IMR-90 (cell line): ENCODE results near the gene CAMKMT. TPM values are rescaled to one million over a fixed set of nuclear protein-coding genes. Genes with fewer than 3 reads are reported as not detected.

Experiments
- ATAC-seq: fragments of 200-7000 bp; cut with Tn5 transposase; 2 replicates; pipeline ENCODE4 v1.9.1; 2020; ENCODE audit warnings: low read depth, mild to moderate bottlenecking, moderate library complexity
- BruUV-seq: library from RNA; stranded (reverse); fragments of 400-500 nt; replicated peaks from 2 replicates; lab custom pipeline; 2021; lab: Mats Ljungman, UMichigan
- CTCF ChIA-PET: fragments of 300-600 bp; formaldehyde crosslinking; extraction: SDS; loops from one replicate; lab custom pipeline; 2021; ENCODE audit warnings: antibody characterized with exemption; lab: Yijun Ruan, JAX
- POLR2A ChIA-PET: fragments of 300-600 bp; sonication (Branson Sonifier 250); formaldehyde crosslinking; loops from one replicate; lab custom pipeline; 2022; ENCODE audit warnings: antibody characterized with exemption; ENCODE audit not compliant: unreplicated experiment; lab: Charles Lee
- DNase-seq: peaks from one replicate; pipeline ENCODE4 v3.0.0; 2013
- H2AFZ ChIP-seq: replicated peaks from 2 replicates; pipeline ENCODE3; 2013; ENCODE audit warnings: low read length, mild to moderate bottlenecking; ENCODE audit not compliant: poor library complexity
- H2AK5ac ChIP-seq: 2 replicates; pipeline ENCODE4 v1.6.1; 2013; ENCODE audit warnings: low read depth, low read length, inconsistent platforms
- H2AK9ac ChIP-seq: replicated peaks from 2 replicates; pipeline ENCODE3; 2013; ENCODE audit warnings: mild to moderate bottlenecking, low read depth, low read length, moderate library complexity; ENCODE audit not compliant: poor library complexity
- H2BK120ac ChIP-seq: 2 replicates; pipeline ENCODE4 v1.6.1; 2013; ENCODE audit warnings: low read depth, low read length, inconsistent platforms
- H2BK15ac ChIP-seq: 3 replicates; pipeline ENCODE4 v1.6.1; 2013; ENCODE audit warnings: low read depth, low read length, inconsistent platforms
- H2BK20ac ChIP-seq: 2 replicates; pipeline ENCODE4 v1.6.1; 2013; ENCODE audit warnings: low read depth, mild to moderate bottlenecking, inconsistent platforms, low read length, moderate library complexity
- H2BK5ac ChIP-seq: 2 replicates; pipeline ENCODE4 v1.6.1; 2013; ENCODE audit warnings: mild to moderate bottlenecking, low read depth, low read length, inconsistent platforms; ENCODE audit not compliant: poor library complexity, severe bottlenecking
- H3K14ac ChIP-seq: replicated peaks from 2 replicates; pipeline ENCODE4 v1.6.1; 2013; ENCODE audit warnings: low read depth, low read length, inconsistent platforms
- H3K18ac ChIP-seq: 2 replicates; pipeline ENCODE4 v1.6.1; 2013; ENCODE audit warnings: low read depth, low read length, control low read depth
- H3K23ac ChIP-seq: 2 replicates; pipeline ENCODE4 v1.6.1; 2013; ENCODE audit warnings: low read depth, low read length, inconsistent platforms
- H3K27ac ChIP-seq: 2 replicates; pipeline ENCODE4 v1.5.1; 2013; ENCODE audit warnings: mild to moderate bottlenecking, control low read depth, low read length; ENCODE audit not compliant: insufficient read depth
- H3K27me3 ChIP-seq: 2 replicates; pipeline ENCODE4 v1.6.1; 2013; ENCODE audit warnings: low read length; ENCODE audit not compliant: control insufficient read depth, insufficient read depth
- H3K36me3 ChIP-seq: 2 replicates; pipeline ENCODE4 v1.6.1; 2013; ENCODE audit warnings: low read length, mixed read lengths; ENCODE audit not compliant: control insufficient read depth, insufficient read depth
- H3K4ac ChIP-seq: 2 replicates; pipeline ENCODE4 v1.6.1; 2013; ENCODE audit warnings: low read depth, low read length, inconsistent platforms
- H3K4me1 ChIP-seq: 2 replicates; pipeline ENCODE4 v1.6.1; 2013; ENCODE audit warnings: low read length, mixed read lengths; ENCODE audit not compliant: control insufficient read depth, insufficient read depth
- H3K4me2 ChIP-seq: 2 replicates; pipeline ENCODE4 v1.6.1; 2013; ENCODE audit warnings: low read depth, mild to moderate bottlenecking, control low read depth, low read length, moderate library complexity
- H3K4me3 ChIP-seq: 2 replicates; pipeline ENCODE4 v1.5.1; 2013; ENCODE audit warnings: low read depth, mild to moderate bottlenecking, control low read depth, low read length, moderate library complexity; ENCODE audit not compliant: insufficient read depth
- H3K56ac ChIP-seq: 2 replicates; pipeline ENCODE4 v1.6.1; 2013; ENCODE audit warnings: low read length, inconsistent platforms; ENCODE audit not compliant: insufficient read depth; ENCODE audit errors: extremely low read depth
- H3K79me1 ChIP-seq, 2 experiments: 2 replicates each; pipeline ENCODE4 v1.6.1; 2013; ENCODE audit warnings: low read length in 2 of 2, inconsistent platforms in 1 of 2, low read depth in 1 of 2
- H3K9ac ChIP-seq: 2 replicates; pipeline ENCODE4 v1.6.1; 2013; ENCODE audit warnings: low read depth, low read length, control low read depth
- H3K9me1 ChIP-seq: 2 replicates; pipeline ENCODE4 v1.6.1; 2013; ENCODE audit warnings: low read length, inconsistent platforms; ENCODE audit not compliant: insufficient read depth
- H3K9me3 ChIP-seq: 2 replicates; pipeline ENCODE4 v1.6.1; 2013; ENCODE audit warnings: low read length; ENCODE audit not compliant: control insufficient read depth, insufficient read depth
- H4K20me1 ChIP-seq: 2 replicates; pipeline ENCODE4 v1.6.1; 2013; ENCODE audit warnings: low read length, inconsistent platforms; ENCODE audit not compliant: insufficient read depth
- H4K5ac ChIP-seq: 2 replicates; pipeline ENCODE4 v1.6.1; 2013; ENCODE audit warnings: mild to moderate bottlenecking, low read depth, low read length, control low read depth
- H4K8ac ChIP-seq, 2 experiments: 2 replicates each; pipeline ENCODE4 v1.6.1; 2013; ENCODE audit warnings: low read depth in 2 of 2, low read length in 2 of 2, control low read depth in 1 of 2, inconsistent platforms in 1 of 2
- H4K91ac ChIP-seq: 2 replicates; pipeline ENCODE4 v1.6.1; 2013; ENCODE audit warnings: low read depth, low read length, inconsistent platforms; ENCODE audit not compliant: insufficient read depth
- CHD1 ChIP-seq: IDR thresholded peaks from 2 replicates; pipeline ENCODE4 v1.6.1; 2012; ENCODE audit warnings: low read depth, low read length, improper control_type of control experiment
- FOS ChIP-seq: fragments of 150-350 bp; IDR thresholded peaks from 2 replicates; pipeline ENCODE4 v1.6.1; 2016; ENCODE audit warnings: low read depth, low read length
- MAZ ChIP-seq: IDR thresholded peaks from 2 replicates; pipeline ENCODE4 v1.6.1; 2012; ENCODE audit warnings: low read depth, mild to moderate bottlenecking, low read length, improper control_type of control experiment, moderate library complexity, borderline replicate concordance
- MXI1 ChIP-seq: IDR thresholded peaks from 2 replicates; pipeline ENCODE4 v1.6.1; 2012; ENCODE audit warnings: low read depth, mild to moderate bottlenecking, low read length, moderate library complexity, borderline replicate concordance
- POLR2A ChIP-seq: IDR thresholded peaks from 2 replicates; pipeline ENCODE4 v1.6.1; 2012; ENCODE audit warnings: mild to moderate bottlenecking, low read depth, low read length
- RAD21 ChIP-seq: IDR thresholded peaks from 2 replicates; pipeline ENCODE4 v1.6.1; 2012; ENCODE audit warnings: low read length, improper control_type of control experiment
- SMC3 ChIP-seq: fragments of 150-350 bp; IDR thresholded peaks from 2 replicates; pipeline ENCODE4 v1.6.1; 2016; ENCODE audit warnings: low read depth, mild to moderate bottlenecking, antibody characterized with exemption, low read length, moderate library complexity
- WGBS, 2 experiments: methylation state at CpG; one replicate each; pipeline versions ENCODE4 v1.1.5 to v1.1.7; 2013; ENCODE audit warnings: missing lambda C conversion rate in 2 of 2; ENCODE audit not compliant: insufficient read length in 1 of 2; ENCODE audit errors: extremely low coverage in 2 of 2; 5-methylcytosine and 5-hydroxymethylcytosine counted together
- dilution Hi-C: fragments of 300-500 bp; cut with HindIII; formaldehyde crosslinking; loops from one replicate; pipeline ENCODE4 v1.14.3; 2018; ENCODE audit warnings: low sequenced_read_pairs; ENCODE audit not compliant: unreplicated experiment
- in situ Hi-C: fragments of 300-500 bp; cut with MboI; formaldehyde crosslinking; loops from 3 replicates; pipeline ENCODE4 v1.14.3; 2019; ENCODE audit warnings: low sequenced_read_pairs, inconsistent platforms, mixed read lengths
- intact Hi-C: fragments of 100-400 bp; cut with micrococcal nuclease; formaldehyde crosslinking; loops from 2 replicates; pipeline ENCODE4 v1.10.0; 2022
- polyA plus RNA-seq, 3 experiments: library from polyadenylated mRNA; depleted of rRNA; stranded (reverse); fragments of >200 nt; gene quantifications; 2 replicates each; pipeline ENCODE4 v1.2.3, GENCODE V29; 2012; ENCODE audit warnings: low replicate concordance in 1 of 3
- total RNA-seq: library from RNA; depleted of rRNA; stranded (reverse); fragments of >200 nt; gene quantifications from 2 replicates; pipeline ENCODE4 v1.2.3, GENCODE V29; 2012

CAMKMT gene
- total and polyA plus RNA-seq, 2 of the 4 experiments (the other 2 are of a cell fraction) = 4.4 to 6.8 TPM

DNA sequence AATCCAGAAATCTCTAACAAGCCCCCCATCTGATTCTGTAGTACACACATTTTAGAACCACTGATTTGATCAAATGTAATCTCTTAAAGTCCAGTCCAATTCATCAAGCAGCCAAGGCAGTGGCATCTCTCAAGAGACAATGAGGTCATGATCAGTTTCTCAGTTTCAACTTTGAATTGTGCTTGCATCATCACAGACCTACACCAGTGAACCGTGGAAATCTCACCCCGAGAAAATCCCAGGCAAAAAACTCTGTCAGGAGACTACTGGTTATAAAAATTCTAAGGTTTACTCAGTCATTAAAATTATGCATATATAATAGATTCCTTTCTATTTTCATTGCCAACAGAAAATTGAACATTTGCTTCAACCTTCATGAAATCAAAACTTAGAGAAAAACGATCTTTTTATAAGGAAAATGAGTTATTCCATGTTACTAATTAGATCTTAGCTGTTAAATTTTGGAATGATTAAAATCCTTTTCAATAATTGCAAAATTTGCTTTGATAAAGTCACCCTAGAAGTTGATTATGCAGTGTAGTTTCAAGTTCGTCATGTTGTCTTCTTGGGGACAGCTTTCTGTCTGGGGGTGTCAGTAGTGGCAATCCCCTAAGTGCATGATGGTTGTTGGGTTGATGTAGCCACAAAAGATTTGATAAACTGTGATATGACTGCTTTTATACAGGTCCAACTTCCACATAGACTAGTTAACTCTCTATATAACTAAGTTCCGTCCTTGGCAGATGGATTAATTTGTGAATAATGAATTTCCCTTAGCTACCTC is 235.0 kb downstream of the CAMKMT start:
- Histone ChIP-seq H3K23ac (no peak overlapping the region), H4K20me1 (no peaks in the 10 kb centered on the region), H3K14ac (no peak overlapping the region), H2AK9ac (no peak overlapping the region), H3K56ac (no peak overlapping the region), H3K9me1 (no peaks in the 10 kb centered on the region), H2BK15ac (no peak overlapping the region), H4K5ac (no peak overlapping the region), H3K9ac (no peak overlapping the region), H3K4me2 (no peak overlapping the region), H2BK120ac (no peak overlapping the region), H4K91ac (no peak overlapping the region), H2AK5ac (no peak overlapping the region), H3K79me1 (no peaks in the 10 kb centered on the region), H3K18ac (no peak overlapping the region), H3K4me1 (no peaks in the 10 kb centered on the region), H2AFZ (no peak overlapping the region), H3K36me3 (no peaks in the 10 kb centered on the region), H2BK5ac (no peak overlapping the region), H3K27me3 (no peaks in the 10 kb centered on the region), H4K8ac (no peak overlapping the region), H3K9me3 (no peaks in the 10 kb centered on the region), H3K4ac (no peak overlapping the region), H2BK20ac (no peak overlapping the region), H3K27ac (no peak overlapping the region), H3K4me3 (no peak overlapping the region)
- WGBS, 2 experiments = no CpG with 5 or more reads among the region's 5 CpGs
- ATAC-seq = no peak
- POLR2A ChIA-PET = no interaction called here
- CTCF ChIA-PET = no interaction called here
- BruUV-seq = no TSS peak
- dilution Hi-C loops = no loop called here
- intact Hi-C loops = no loop called here
- in situ Hi-C loops = no loop called here
- DNase-seq = no peak
- TF ChIP-seq RAD21 = no peak
- no peak for TF ChIP-seq POLR2A
- no peak for TF ChIP-seq MAZ
- TF ChIP-seq CHD1 = no peak
- no peak for TF ChIP-seq FOS
- TF ChIP-seq SMC3 = no peak
- TF ChIP-seq MXI1 = no peak
